Hindlimb muscle (tissue), 1 donor: ENCODE measurements around the gene SLC35B4. TPM values are rescaled to one million over a fixed set of nuclear protein-coding genes. Genes with fewer than 3 reads are reported as not detected.
A peak's percentile ranks its signal among the peaks of the same experiment; 100 is the strongest.

Experiments used
- DNase-seq: peaks from one replicate; pipeline ENCODE4 v3.0.0-alpha.2; 2013
- polyA plus RNA-seq: library from polyadenylated mRNA; unstranded; fragments of 120-200 nt; gene quantifications from one replicate; pipeline ENCODE4 v1.2.1, GENCODE V29; 2013; ENCODE audit not compliant: insufficient read length

SLC35B4 gene
- polyA plus RNA-seq, 1 donor: 8.7 TPM

DNA sequence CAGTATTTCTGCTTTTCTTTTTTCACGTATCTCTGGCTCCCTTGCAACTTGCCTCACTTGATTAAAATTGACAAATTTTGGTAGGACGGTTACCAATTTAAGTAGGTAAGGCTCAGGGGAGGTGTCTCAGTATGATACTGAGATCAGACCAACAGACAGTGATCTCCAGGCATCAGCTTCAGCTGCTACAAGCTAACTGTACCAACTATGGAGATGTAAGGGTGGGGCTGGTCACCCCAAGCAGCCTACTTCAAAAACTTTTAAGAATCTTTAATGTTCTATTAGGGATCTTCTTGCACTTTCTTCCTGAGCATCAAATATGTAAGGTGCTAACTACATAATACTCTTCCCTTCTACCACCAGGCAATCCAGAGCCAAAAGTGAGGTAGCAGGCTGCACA lies 26.9 kb downstream of the SLC35B4 start:
- DNase-seq: no peak

DNA sequence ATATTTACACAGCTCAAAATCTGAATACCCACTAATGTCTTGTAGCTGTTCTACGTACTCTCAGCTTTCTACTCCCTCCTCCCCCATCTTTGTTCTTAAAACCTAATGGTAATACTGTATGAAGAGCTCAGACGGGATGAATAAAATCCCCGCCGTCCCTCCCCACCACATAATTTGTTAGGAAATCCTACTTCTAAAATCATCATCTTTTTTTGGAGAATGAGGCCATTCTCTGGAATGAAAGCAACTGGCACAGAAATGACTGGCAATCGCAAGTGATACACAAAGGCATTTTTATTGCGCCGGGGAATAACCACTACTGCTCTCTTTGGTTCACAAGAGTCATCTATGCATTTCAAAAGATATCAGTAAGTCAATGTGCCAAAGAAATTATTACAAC lies 27.3 kb downstream of the SLC35B4 start:
- peak; percentile 8 for DNase-seq

DNA sequence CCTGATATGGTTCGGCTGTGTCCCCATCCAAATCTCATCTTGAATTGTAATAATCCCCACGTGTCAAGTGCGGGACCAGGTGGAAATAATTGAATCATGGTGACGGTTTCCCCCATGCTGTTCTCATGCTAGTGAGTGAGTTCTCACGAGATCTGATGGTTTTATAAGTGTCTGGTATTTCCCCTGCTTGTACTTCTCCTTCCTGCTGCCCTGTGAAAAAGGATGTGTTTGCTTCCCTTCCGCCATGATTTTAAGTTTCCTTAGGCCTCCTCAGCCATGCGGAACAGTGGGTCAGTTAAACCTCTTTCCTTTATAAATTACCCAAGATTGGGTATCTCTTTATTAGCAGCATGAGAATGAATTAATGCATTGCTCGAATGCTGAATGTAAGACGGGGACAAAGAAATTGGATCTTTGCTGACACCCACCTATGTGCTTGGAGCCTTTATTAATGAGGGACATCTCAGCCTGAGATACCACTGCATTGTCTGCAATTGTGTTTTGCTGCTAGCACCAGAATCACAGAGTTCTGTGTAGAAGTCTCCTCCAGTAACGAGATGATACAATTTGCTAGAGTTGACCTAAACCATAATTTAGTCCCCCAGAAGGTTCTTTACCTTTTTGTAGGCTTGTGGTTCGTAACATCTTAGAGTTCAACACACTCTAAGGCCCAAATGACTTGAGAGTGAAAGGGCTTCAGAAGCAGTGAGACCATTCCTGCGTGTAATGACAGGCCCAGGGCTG lies 28.6 kb downstream of the SLC35B4 start:
- no peak for DNase-seq

DNA sequence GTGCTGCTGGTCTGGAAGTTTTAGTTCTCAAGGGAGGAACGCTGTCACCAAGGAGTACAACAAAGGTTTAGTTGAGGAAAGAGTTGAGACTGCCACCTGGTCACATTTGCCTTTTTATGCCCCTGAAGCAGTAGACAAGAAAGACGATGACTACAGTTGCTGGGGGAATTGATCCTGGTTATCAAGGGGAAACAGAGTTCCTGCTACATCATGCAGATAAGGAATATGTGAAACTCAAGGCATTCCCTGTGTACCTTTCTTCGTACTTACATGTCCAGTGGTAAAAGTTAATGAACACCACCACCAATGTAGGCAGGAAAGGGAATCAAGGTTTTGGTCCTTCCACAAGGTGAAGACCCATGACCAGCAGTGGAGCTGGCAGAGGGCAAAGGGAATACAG lies 31.8 kb downstream of the SLC35B4 start:
- no peak for DNase-seq

DNA sequence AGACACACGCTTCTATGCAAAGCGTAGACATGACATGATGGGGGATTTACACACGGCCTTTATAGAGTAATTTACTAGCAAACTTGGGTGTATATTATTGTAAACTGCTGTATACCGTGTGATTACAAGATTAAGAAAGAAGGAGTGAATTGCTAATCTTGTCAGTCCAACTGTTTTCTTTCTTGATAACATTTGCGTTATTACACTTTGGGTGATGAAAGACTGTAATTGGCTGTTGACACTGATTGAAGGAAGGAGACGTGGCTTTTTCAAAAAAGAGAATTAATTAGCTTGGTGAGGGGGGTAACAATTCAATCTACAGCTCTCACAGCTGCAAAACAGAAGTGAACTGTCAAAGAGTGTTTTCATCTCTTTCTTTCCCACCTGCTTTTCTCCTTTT lies 32.7 kb downstream of the SLC35B4 start:
- no peak for DNase-seq

DNA sequence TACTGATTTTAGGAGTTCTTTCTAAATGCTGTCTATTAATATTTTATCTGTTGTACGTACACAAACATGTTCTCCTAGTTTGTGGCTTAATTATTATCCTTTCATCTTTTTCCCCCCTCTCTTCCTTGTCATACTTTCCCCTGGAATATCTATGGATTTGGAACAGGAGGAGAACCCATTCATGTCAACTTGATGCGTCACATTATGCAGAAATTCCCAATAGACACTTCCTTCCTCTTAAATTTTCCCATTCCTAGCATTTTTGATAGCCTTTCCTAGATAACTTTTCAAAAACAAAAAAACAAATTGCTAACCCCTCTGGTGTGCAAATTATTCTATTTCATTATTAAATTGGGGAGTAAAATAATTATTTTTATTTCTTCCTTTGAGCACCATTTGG lies 36.2 kb downstream of the SLC35B4 start:
- no peak for DNase-seq

DNA sequence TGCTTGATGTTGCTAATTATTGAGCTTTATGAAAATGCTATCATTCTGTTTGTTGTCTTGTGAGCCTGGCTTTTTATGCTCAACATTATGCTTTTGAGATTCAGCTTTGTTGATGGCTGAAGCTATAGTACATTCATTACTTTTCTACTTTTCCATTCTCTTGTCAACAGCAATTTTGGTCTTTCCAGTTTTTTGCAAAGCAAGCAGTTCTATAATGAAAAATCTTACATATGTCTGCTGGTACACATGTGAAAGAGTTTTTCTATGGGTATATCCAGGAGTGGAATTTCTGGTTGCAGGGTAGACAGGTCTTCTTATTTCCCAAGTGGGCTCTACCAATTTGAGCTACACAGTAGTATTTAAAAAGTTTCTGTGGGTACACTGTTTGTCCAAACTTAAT lies 36.8 kb downstream of the SLC35B4 start:
- DNase-seq: no peak

DNA sequence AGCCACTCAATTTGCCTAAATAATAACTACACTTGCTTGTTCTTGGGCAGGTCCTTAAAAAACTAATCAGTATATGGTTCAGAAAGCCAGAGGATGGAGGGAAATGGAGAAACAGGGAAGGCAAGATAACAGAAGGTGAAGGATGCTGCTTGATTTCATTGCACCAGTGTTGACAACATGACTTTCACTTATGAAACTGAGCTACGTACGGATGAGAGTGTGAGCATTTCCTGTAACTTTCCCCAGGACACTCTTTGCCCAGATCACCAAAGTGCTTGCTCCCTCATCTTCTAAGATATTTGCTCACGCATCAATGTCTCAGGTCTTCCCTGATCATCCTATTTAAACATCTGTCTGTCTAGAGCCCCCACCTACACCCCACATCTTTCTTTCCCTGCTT lies 37.4 kb downstream of the SLC35B4 start:
- no peak for DNase-seq

DNA sequence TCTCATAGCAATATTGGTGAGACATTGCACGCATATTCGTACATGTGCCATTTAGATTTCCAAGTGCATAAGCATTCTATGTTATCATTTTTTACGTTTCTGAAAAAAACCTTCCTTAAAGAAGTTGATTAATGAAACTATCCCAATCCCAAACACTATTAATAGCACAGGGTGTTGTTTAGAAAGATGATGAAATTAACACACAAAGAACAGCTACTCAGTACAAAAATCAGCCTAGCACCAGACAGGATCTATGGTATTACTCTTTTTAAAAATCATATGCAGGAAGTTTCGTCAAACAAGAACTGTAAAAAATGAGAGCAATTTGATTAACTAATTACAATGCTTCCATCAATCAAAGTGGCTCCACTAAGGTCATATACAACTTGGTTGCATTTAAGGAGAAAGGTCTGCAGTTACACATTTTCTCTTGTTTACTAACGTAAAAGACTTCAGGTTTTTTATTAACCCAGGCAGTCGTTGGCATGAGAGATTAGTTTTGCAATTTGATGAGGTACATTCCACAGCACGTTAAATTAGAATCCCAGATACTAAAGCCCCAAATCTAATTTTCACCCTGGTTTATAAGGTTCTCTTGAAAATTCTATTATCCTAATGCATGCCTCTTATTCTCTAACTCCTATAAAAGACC lies 38.1 kb downstream of the SLC35B4 start:
- no peak for DNase-seq

DNA sequence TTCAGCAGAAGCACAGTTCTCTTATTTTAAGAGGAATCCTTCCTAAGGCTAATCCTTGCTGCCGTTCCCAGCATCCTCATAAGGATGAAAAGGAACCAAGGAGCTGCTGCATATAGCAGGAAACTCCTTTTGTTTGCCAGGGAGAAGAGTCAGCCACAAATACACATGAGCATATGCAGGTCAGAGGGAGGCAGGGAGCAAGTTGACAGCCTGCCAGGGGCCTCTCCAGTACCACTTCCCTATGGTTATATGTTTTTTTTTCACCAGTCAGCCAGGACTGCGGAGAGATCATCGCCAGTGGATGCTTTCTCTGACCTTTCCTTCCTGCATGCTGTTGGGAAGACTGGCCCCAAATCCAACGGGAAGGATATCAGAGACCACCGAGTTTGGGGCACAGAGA lies 39.8 kb downstream of the SLC35B4 start:
- no peak for DNase-seq

DNA sequence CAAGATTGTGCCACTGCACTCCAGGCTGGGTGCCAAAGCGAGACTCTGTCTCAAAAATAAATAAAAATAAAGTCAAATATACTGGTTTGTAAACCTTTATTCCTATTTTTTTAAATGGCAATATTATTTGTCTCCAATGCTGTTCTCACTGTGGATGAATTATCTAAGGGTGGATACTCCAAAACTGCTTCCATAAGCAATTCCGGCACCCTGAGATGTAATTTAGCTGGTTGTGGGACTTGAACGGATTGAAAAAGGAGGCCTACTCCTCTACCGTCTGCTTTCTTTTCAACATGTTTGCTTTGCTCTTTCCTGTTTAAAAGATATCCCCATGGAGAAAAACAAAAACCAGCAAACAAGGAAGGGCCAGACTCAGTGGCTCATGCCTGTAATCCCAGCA lies 54.4 kb downstream of the SLC35B4 start:
- DNase-seq: no peak

DNA sequence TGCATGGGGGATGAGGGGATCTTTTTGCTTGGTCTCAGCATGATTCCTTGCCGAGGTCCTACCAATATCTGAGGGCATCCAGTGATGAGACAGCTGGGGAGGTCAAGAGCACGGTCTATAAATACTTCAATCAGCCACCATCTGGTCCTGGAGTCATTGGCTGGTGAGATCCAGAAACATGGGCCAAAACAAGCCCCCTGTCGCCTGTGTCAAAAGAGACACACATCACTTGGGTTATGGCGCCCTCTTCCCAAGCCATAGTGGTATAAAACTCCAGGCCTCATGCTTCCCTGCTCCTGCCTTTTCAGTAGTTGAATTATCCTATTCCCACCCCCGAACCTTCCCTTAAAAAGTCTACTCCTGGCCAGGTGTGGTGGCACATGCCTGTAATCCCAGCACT lies 60.9 kb downstream of the SLC35B4 start:
- DNase-seq: no peak

DNA sequence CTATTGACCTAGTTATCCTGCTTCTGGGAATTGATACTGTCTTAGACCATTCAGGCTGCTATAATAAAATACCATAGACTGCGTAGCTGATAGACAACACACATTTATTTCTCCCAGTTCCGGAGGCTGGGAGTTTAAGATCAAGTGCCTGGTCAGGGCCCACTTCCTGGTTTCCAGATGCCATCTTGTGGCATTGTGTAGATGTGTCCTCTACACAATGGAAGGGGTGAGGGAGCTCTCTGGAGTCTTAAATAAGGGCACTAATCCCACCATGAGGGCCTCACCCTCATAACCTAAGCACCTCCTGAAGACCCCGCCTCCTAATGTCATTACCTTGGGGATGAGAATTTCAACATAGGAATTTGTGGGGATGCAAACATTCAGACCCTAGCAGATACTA lies 62.4 kb downstream of the SLC35B4 start:
- DNase-seq: no peak

DNA sequence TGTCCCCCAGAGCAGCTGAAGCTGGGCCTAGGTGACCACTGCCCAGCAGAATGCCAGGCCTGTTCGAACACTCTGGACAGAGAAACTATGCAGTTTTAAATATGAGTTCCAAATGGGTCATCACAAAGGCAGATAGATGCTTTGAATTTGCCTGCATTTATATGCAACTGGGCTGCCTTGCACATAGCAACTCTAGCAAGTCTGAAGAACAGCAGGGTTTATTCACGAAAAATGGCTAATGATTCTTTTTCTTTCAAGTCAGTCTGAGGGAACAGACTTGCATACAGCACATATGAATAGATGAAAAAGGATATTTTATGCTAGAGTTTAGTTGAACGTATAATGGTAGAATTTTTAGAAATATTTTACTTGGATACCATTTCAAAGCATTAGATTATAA lies 68.5 kb downstream of the SLC35B4 start:
- DNase-seq: no peak

DNA sequence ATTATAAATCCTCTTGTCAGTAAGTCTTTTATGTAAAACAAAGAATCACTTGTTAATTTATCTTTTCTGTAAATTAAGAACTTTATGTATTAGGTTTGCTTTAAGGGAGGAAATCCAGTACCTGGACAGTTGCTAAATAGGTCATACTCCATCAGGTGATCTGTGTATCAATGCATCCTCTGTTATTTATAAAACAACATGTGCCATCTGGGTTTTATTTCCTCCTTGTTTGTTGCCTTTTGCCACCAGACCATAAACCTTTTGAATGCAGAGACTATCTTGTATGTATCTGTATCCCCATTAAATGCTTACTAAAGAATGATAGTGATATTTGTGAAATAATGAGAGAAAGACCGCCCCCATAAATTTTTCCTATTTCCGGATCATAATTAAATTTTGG lies 70.0 kb downstream of the SLC35B4 start:
- DNase-seq: no peak

DNA sequence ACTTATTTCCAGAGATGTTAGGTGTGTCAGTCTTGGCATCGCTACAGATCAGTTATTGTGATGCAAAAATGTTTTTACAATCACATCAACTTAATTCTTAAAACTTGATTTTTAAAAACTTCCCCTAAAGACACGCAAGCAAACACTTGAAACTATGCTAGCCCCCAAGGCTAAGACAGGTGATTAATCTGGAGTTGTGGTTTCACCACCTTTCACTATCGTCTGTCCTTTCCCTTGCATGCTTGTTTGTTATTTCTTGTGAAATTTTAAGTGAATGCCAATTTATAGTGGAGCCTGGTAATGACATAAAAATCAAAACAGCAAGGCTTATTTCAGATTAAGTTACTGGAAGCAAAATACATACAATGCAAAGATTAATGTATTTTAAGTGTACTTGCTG lies 70.4 kb downstream of the SLC35B4 start:
- no peak for DNase-seq

DNA sequence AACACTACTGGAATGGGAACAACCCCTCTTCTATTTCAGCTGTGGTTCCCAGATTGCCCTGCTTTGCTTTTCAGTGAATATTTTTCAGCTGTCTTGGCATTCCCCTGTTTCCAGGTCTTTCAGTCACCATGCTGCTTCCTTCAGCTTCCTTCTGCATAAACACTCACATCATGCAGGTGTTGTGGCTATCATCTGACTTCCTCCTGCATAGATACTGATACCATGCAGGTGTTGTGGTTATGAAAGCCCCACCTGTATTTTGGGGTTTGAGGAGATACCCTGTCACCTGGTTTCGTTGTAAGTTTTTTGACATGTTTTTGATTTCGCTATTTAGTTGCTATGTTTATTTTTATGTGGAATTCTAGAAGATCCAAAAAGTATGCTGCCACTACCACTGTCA lies 71.5 kb downstream of the SLC35B4 start:
- DNase-seq: no peak

Other genes with a start within 250 kb of the SLC35B4 start
- 1.3 TPM for gene LRGUK, start 189.6 kb downstream of the SLC35B4 start, polyA plus RNA-seq
- gene AKR1B1, start 142.2 kb upstream of the SLC35B4 start, polyA plus RNA-seq: 104 TPM
- 0.66 TPM for gene AKR1B10, start 210.6 kb upstream of the SLC35B4 start, polyA plus RNA-seq
- 0.26 TPM for gene AKR1B15, start 232.2 kb upstream of the SLC35B4 start, polyA plus RNA-seq